ENCODE measurements around the gene TAGLN.
A peak's percentile ranks its signal among the peaks of the same experiment; 100 is the strongest.

The TAGLN gene

GRCh38 chr11:117176186-117176585 lies 23.0 kb upstream of the TAGLN start:
- no peak overlapping the region for H3K4me3 ChIP-seq (ENCODE audit: low read length)
- DNase-seq (ENCODE audit: low read depth) = no peak
- TF ChIP-seq CTCF (conservative IDR thresholded peaks at IDR 0.05; ENCODE audit: low read length) = no peak

- peak overlapping the region; percentile 86 for H3K4me3 ChIP-seq (ENCODE audit: low read length)
- no peak for TF ChIP-seq CTCF (conservative IDR thresholded peaks at IDR 0.05; ENCODE audit: low read length)
- DNase-seq (ENCODE audit: low read depth) = no peak
These were observed 21.5 kb upstream of the TAGLN start for GRCh38 chr11:117177534-117178209.

DNA sequence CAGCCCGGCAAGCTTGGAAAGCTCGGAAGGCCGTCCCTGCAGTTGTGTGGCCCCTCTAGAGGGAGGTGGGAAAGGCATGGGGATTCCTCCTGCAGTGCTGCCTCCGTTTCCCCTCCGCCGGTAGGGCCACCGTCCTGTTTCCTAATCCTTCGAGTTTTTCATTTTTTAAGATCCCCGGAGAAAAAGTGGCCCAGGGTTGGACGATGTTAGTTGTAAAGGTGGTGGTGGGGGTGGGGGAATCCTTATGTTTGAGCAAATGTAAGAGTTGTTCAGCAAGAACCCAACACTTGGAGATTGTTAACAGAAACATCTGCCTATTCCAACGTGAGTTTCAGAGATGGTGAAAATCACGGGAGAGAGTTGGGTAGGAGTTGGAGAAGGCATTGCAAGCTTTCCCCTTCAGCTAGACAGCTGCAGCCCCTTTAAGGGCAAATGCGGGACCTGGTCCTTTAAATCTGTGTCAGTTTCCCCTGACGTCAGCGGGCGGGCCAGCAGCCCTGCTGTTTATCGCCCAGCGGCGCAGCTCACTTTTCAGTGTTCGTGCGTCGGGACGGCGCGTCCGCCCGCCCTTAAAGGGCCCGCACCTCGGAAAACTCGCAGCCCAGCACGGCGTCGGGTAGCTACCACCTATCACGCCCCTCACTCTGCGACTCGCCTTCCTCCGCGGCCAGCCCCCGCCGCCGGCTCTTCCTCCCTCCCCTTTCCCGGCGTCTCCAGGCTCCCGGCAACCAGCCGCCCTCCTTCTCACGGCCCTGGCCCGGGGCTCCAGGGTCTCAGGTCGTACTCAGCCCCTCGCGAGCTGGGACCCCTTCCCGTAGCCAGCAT lies 20.7 kb upstream of the TAGLN start, which contains the start of gene SIDT2:
SIDT2 (plus strand) TSS at position 534 of the 825 bp plus-strand sequence. CDS start 521 bp downstream, outside the sequence.
- H3K4me3 ChIP-seq (ENCODE audit: low read length) = peak within 1 kb of the TSS; percentile 86
- no peak for TF ChIP-seq CTCF (conservative IDR thresholded peaks at IDR 0.05; ENCODE audit: low read length)
- DNase-seq (ENCODE audit: low read depth) = peak; percentile 88

GRCh38 chr11:117179048-117179999 lies 19.8 kb upstream of the TAGLN start:
- peak overlapping the region; percentile 86 for H3K4me3 ChIP-seq (ENCODE audit: low read length)
- no peak for TF ChIP-seq CTCF (conservative IDR thresholded peaks at IDR 0.05; ENCODE audit: low read length)
- peak; percentile 57 for DNase-seq (ENCODE audit: low read depth)

GRCh38 chr11:117180020-117180419 lies 19.1 kb upstream of the TAGLN start:
- no peak for TF ChIP-seq CTCF (conservative IDR thresholded peaks at IDR 0.05; ENCODE audit: low read length)
- peak; percentile 24 for DNase-seq (ENCODE audit: low read depth)
- H3K4me3 ChIP-seq (ENCODE audit: low read length) = peak overlapping the region; percentile 86

- peak; percentile 78 for DNase-seq (ENCODE audit: low read depth)
- no peak overlapping the region for H3K4me3 ChIP-seq (ENCODE audit: low read length)
- TF ChIP-seq CTCF (conservative IDR thresholded peaks at IDR 0.05; ENCODE audit: low read length) = peak; percentile 82
These were observed 18.2 kb upstream of the TAGLN start for GRCh38 chr11:117180661-117181585.

Measured in AG10803 (cell line).